Gastroesophageal sphincter (tissue), 4 donors: ENCODE results near the gene TTC9C. TPM values are rescaled to one million over a fixed set of nuclear protein-coding genes. Genes with fewer than 3 reads are reported as not detected.
"Not testable (repeated sequence)": the region's sequence is repeated elsewhere in the genome, so short reads cannot be mapped to it uniquely, and the experiment has no call there.

ENCODE experiments used
- ATAC-seq: fragments of 150-250 bp; one replicate; pipeline ENCODE4 v1.9.1; 2016; ENCODE audit warnings: mild to moderate bottlenecking, moderate library complexity
- H3K27ac ChIP-seq, 4 donors: fragments of 200-600 bp; sonication (generic) in 3 of 4; 1 replicate in 3 of 4; 2 replicates in 1 of 4; pipeline ENCODE4 v1.5.1; 2016 to 2019
- H3K27me3 ChIP-seq: fragments of 200-600 bp; sonication (generic); one replicate; pipeline ENCODE4 v1.5.1; 2019
- H3K36me3 ChIP-seq, 2 donors: fragments of 200-600 bp; sonication (generic); one replicate each; pipeline ENCODE4 v1.5.1; 2019; ENCODE audit warnings: control low read depth in 1 of 2
- H3K4me1 ChIP-seq, 3 donors: fragments of 200-600 bp; sonication (generic); 1 replicate in 2 of 3; 2 replicates in 1 of 3; pipeline ENCODE4 v1.5.1; 2016 to 2019; ENCODE audit warnings: control low read depth in 2 of 3
- H3K4me3 ChIP-seq, 2 donors: fragments of 200-600 bp; sonication (generic); one replicate each; pipeline ENCODE4 v1.5.1; 2019; ENCODE audit warnings: mild to moderate bottlenecking in 1 of 2, moderate library complexity in 1 of 2
- H3K9me3 ChIP-seq, 3 donors: fragments of 200-600 bp; sonication (generic); one replicate each; pipeline ENCODE4 v1.5.1; 2017 to 2019; ENCODE audit warnings: control low read depth in 2 of 3
- EP300 ChIP-seq: sonication (generic); formaldehyde crosslinking; IDR thresholded peaks from one replicate; pipeline ENCODE4 v1.6.1; 2017; ENCODE audit warnings: antibody characterized with exemption, mild to moderate bottlenecking
- POLR2A ChIP-seq, 2 donors: fragments of 450-650 bp; IDR thresholded peaks; one replicate each; pipeline ENCODE4 v1.6.1; 2017; ENCODE audit warnings: antibody characterized with exemption in 2 of 2, mild to moderate bottlenecking in 2 of 2, moderate library complexity in 1 of 2
- POLR2AphosphoS5 ChIP-seq: sonication (generic); formaldehyde crosslinking; IDR thresholded peaks from one replicate; pipeline ENCODE4 v1.6.1; 2017; ENCODE audit warnings: antibody characterized with exemption
- WGBS, 2 donors: methylation state at CpG; one replicate each; pipeline ENCODE4 v1.1.5; 2018; ENCODE audit warnings: low coverage in 1 of 2; 5-methylcytosine and 5-hydroxymethylcytosine counted together
- total RNA-seq, 4 donors: library from RNA; depleted of rRNA; stranded (reverse); fragments of >200 nt; gene quantifications; one replicate each; pipeline ENCODE4 v1.1.0, GENCODE V29; 2016
- TF ChIP-seq, protein P1 (sequence below), 4 experiments: fragments of 200-600 bp in 2 of 4; fragments of 450-650 bp in 2 of 4; sonication (generic) in 1 of 4; IDR thresholded peaks; one replicate each; pipeline ENCODE4 v1.5.1; 2017 to 2019; ENCODE audit warnings: antibody characterized with exemption in 4 of 4, mild to moderate bottlenecking in 2 of 4, moderate library complexity in 2 of 4

Gene TTC9C
- total RNA-seq, 4 donors from 2014 or later: 12.5 to 20.5 (median 19.8) TPM

DNA sequence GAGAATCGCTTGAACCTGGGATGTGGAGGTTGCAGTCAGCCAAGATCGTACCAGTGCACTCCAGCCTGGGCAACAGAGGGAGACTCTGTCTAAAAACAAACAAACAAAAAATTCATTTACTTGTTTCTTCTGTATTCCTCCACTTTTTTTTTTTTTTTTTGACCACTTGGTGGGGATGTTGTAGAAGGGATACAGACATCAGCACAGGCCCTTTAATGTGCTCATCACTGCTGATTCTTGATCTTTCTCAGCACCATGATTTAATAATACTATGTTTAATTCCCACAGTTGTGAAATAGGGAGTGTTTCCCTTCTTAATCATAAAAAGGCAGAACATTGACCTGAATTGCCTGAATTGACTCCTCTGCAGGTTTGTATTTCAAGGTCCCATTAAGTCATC, 4.5 kb downstream of the TTC9C start:
- no peak for ATAC-seq
- no peak for TF ChIP-seq POLR2A (IDR thresholded peaks at IDR 0.05)
- no peak for TF ChIP-seq EP300
- TF ChIP-seq POLR2AphosphoS5: no peak
- TF ChIP-seq, protein P1, sequence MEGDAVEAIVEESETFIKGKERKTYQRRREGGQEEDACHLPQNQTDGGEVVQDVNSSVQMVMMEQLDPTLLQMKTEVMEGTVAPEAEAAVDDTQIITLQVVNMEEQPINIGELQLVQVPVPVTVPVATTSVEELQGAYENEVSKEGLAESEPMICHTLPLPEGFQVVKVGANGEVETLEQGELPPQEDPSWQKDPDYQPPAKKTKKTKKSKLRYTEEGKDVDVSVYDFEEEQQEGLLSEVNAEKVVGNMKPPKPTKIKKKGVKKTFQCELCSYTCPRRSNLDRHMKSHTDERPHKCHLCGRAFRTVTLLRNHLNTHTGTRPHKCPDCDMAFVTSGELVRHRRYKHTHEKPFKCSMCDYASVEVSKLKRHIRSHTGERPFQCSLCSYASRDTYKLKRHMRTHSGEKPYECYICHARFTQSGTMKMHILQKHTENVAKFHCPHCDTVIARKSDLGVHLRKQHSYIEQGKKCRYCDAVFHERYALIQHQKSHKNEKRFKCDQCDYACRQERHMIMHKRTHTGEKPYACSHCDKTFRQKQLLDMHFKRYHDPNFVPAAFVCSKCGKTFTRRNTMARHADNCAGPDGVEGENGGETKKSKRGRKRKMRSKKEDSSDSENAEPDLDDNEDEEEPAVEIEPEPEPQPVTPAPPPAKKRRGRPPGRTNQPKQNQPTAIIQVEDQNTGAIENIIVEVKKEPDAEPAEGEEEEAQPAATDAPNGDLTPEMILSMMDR (IDR thresholded peaks at IDR 0.05): no peak

DNA sequence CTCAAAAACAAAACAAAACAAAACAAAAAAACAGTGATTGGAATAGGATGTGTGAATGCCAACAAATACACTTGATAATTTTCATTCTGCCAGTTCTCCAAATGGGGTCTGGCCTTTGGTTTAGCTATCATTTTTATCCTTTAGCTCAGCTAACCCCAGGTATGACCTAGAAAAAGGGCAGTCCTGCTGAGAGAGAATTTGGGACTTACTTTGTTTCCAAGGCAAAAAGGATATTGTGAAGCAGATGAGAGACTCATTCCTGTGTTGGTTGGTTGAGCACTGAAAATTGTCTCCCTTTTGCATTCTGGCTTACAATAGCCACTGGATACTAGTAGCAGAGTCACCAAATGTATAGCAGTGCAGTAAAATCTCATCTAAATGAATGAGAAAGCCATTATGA, 8.9 kb downstream of the TTC9C start:
- Histone ChIP-seq H3K4me1 (peaks cover 0 to 10% (median 0%) of the 10 kb centered on the region in 3 donors), H3K36me3 (peaks cover 0 to 94% of the 10 kb centered on the region in 2 donors)
- ATAC-seq: no peak

More for the DNA sequence above, 4.5 kb downstream of the TTC9C start:
- Histone ChIP-seq H3K27me3 (no peaks in the 10 kb centered on the region), H3K4me1 (peaks cover 0 to 43% (median 7%) of the 10 kb centered on the region in 3 donors), H3K36me3 (peaks cover 0 to 68% of the 10 kb centered on the region in 2 donors), H3K9me3 (no peaks in the 10 kb centered on the region), H3K4me3 (no peak overlapping the region), H3K27ac (no peak overlapping the region)
- 76% methylated on average over 2 of the region's 2 CpGs; no CpG with 5 or more reads in 1 of the 2 donors for WGBS, 2 donors

DNA sequence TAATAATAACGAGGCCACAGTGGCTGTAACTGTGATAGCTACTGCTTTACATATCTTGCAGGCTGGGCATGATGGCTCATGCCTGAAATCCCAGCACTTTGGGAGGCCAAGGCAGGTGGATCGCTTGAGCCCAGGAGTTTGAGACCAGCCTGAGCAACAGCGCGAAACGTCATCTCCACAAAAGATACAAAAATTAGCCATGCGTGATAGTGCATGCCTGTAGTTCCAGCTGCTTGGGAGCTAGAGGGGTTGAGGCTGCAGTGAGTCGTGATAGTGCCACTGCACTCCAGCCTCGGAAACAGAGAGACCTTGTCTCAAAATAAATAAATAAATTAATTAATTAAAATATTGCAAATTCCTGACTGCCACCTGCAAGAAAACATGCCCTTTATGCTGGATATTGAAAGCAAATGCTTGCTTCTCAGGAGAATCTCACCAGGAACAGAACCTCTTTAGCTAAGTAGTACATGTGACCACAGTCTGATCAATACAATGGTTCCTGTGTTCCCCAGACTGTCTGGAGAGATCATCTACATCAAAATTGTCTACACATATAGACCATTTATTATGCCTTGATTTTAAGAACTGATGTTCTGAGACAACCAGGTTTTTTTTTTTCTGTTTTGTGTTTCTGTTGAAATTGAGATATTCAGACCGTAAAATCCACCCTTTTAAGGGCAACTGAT, 19.3 kb downstream of the TTC9C start:
- Histone ChIP-seq H3K36me3 (peaks cover 0 to 23% of the 10 kb centered on the region in 2 donors), H3K27me3 (no peaks in the 10 kb centered on the region), H3K4me1 (peaks cover 0 to 31% (median 5%) of the 10 kb centered on the region in 3 donors), H3K27ac (no peak overlapping the region), H3K4me3 (no peak overlapping the region), H3K9me3 (no peaks in the 10 kb centered on the region)
- ATAC-seq: no peak
- WGBS, 2 donors: 77 to 78% methylated on average over 3 to 8 of the region's 9 CpGs
- TF ChIP-seq, protein P1 (IDR thresholded peaks at IDR 0.05): no peak
- TF ChIP-seq POLR2AphosphoS5 (no peak), EP300 (no peak), POLR2A (IDR thresholded peaks at IDR 0.05) (no peak)

More for the DNA sequence above, 8.9 kb downstream of the TTC9C start:
- Histone ChIP-seq H3K4me3 (no peak overlapping the region), H3K9me3 (no peaks in the 10 kb centered on the region), H3K27me3 (no peaks in the 10 kb centered on the region), H3K27ac (no peak overlapping the region)
- no peak for TF ChIP-seq POLR2AphosphoS5
- no peak for TF ChIP-seq POLR2A (IDR thresholded peaks at IDR 0.05)
- no peak for TF ChIP-seq EP300
- TF ChIP-seq, protein P1 (IDR thresholded peaks at IDR 0.05): no peak

DNA sequence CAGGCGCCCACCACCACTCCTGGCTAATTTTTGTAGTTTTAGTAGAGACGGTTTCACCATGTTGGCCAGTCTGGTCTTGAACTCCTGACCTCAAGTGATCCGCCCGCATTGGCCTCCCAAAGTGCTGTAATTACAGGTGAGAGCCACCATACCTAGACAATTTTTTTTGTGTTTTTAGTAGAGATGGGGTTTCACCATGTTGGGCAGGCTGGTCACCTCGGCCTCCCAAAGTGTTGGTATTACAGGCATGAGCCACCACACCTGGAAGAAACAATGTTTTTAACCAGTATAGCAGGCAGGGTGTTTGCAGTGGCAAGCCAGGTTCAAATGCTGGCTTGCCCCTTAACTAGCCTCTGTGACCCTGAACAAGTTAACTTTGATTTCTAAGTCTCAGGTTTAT, 21.6 kb downstream of the TTC9C start:
- H3K36me3 ChIP-seq: peaks cover 0 to 29% of the 10 kb centered on the region in 2 donors
- not testable (repeated sequence) for H3K27ac ChIP-seq, ATAC-seq, H3K27me3 ChIP-seq, H3K9me3 ChIP-seq, H3K4me3 ChIP-seq
- WGBS, 2 donors: 93% methylated on average over 3 of the region's 5 CpGs; no CpG with 5 or more reads in 1 of the 2 donors
- H3K4me1 ChIP-seq: peaks cover 0 to 47% (median 14%) of the 10 kb centered on the region in 3 donors

DNA sequence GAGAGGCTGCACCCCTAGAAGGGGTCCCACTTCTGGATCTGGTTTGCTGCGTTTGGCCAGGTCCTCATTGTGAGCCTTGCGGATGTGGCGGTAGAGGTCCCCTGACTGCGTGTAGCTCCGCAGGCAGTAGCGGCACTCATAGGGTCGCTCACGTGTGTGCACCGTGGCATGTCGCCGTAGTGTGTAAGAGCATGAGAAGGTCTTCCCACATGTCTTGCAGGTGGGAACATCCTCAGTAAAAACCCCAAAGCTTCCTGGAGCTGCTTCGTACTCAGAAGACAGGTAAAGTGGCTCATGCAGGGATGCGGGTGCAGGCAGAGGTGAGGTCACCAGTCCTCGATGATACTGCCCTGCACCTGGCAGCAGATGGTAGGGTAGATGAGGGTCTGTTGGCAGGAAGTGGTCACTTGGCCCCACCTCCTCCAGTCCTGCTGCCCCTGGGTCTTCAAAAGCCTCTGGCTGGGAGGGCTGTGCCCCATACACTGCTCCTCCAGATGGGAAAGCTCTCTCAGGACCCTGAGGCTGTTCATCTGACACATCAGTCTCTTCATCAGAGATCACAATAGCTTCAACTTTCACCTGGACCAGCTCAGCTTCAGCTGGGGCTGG, 24.0 kb downstream of the TTC9C start:
- TF ChIP-seq POLR2AphosphoS5: no peak
- Histone ChIP-seq H3K4me3 (no peak overlapping the region), H3K9me3 (no peaks in the 10 kb centered on the region), H3K36me3 (peaks cover 0 to 29% of the 10 kb centered on the region in 2 donors), H3K27me3 (no peaks in the 10 kb centered on the region), H3K27ac (peak overlapping the region in 1 of 4 donors; percentile 93), H3K4me1 (peaks cover 0 to 47% (median 14%) of the 10 kb centered on the region in 3 donors)
- 100% methylated on average over 3 of the region's 14 CpGs; no CpG with 5 or more reads in 1 of the 2 donors for WGBS, 2 donors
- ATAC-seq: no peak
